Measurements from ENCODE around the gene KLHDC7A.

DNA sequence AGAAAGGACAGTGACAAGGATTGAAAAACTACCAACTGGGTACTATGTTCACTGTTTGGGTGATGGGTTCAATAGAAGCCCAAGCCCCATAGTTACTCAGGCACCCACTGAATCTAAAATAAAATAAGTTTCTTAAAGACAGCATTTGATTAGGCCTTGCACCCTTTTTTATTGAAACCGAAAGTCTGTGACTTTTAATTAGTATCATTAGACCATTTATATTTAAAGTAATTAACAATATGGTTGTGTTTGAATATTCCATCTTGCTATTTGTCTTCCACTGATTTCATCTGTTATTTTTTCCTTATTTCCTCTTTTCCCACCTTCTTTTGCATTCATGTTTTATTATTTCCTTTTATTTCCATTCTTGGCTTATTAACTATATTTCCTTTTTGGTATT lies 27.4 kb downstream of the KLHDC7A start:
- TF ChIP-seq, protein P1, sequence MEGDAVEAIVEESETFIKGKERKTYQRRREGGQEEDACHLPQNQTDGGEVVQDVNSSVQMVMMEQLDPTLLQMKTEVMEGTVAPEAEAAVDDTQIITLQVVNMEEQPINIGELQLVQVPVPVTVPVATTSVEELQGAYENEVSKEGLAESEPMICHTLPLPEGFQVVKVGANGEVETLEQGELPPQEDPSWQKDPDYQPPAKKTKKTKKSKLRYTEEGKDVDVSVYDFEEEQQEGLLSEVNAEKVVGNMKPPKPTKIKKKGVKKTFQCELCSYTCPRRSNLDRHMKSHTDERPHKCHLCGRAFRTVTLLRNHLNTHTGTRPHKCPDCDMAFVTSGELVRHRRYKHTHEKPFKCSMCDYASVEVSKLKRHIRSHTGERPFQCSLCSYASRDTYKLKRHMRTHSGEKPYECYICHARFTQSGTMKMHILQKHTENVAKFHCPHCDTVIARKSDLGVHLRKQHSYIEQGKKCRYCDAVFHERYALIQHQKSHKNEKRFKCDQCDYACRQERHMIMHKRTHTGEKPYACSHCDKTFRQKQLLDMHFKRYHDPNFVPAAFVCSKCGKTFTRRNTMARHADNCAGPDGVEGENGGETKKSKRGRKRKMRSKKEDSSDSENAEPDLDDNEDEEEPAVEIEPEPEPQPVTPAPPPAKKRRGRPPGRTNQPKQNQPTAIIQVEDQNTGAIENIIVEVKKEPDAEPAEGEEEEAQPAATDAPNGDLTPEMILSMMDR (IDR thresholded peaks at IDR 0.05; ENCODE audit: poor library complexity), result no peak
- TF ChIP-seq EZH2 (IDR thresholded peaks at IDR 0.05; ENCODE audit: borderline replicate concordance), result no peak

Data from hepatocyte (in vitro differentiated cells).